Left lung (tissue), 14 donors: Measurements from ENCODE around the gene UTF1. TPM values are rescaled to one million over a fixed set of nuclear protein-coding genes. Genes with fewer than 3 reads are reported as not detected.
A peak's percentile ranks its signal among the peaks of the same experiment; 100 is the strongest.

Experiments
- ATAC-seq: fragments of 200-7000 bp; cut with Tn5 transposase; one replicate; pipeline ENCODE4 v1.9.1; 2020; ENCODE audit warnings: moderate library complexity
- DNase-seq, 4 donors: peaks; one replicate each; pipeline ENCODE4 v3.0.0-alpha.2; 2013 to 2020
- H3K27ac ChIP-seq, 2 donors: fragments of 200-600 bp; sonication (generic) in 1 of 2; one replicate each; pipeline versions ENCODE4 v1.5.0 to v1.8.0; 2020 to 2021
- H3K27me3 ChIP-seq, 2 donors: fragments of 200-600 bp; sonication (generic) in 1 of 2; one replicate each; pipeline versions ENCODE4 v1.5.0 to v1.8.0; 2020 to 2021
- H3K36me3 ChIP-seq, 2 donors: fragments of 200-600 bp; sonication (generic) in 1 of 2; one replicate each; pipeline versions ENCODE4 v1.5.0 to v1.8.0; 2020 to 2021
- H3K4me1 ChIP-seq, 2 donors: fragments of 200-600 bp; one replicate each; pipeline ENCODE4 v1.8.0; 2021
- H3K4me3 ChIP-seq, 2 donors: fragments of 200-600 bp; sonication (generic) in 1 of 2; one replicate each; pipeline versions ENCODE4 v1.5.0 to v1.8.0; 2020 to 2021; ENCODE audit warnings: mild to moderate bottlenecking in 1 of 2
- H3K9me3 ChIP-seq, 2 donors: fragments of 200-600 bp; sonication (generic) in 1 of 2; one replicate each; pipeline versions ENCODE4 v1.5.0 to v1.8.0; 2020 to 2021
- intact Hi-C, 2 donors: fragments of 100-400 bp; cut with DNase I; formaldehyde crosslinking; loops; one replicate each; pipeline versions ENCODE4 v1.11.2 to v1.14.2; 2022
- long read RNA-seq, 12 donors: library from polyadenylated mRNA in 2 of 12; unstranded in 2 of 12; transcript quantifications; one replicate each; pipeline ENCODE4 v2.0.0 and lab custom pipeline, GENCODE V29; 2019 to 2026
- polyA plus RNA-seq, 6 donors: library from polyadenylated mRNA; unstranded; fragments of 120-200 nt; gene quantifications; one replicate each; pipeline ENCODE4 v1.2.1, GENCODE V29; 2013; ENCODE audit not compliant: insufficient read length in 6 of 6
- total RNA-seq, 2 donors: library from RNA; stranded (reverse); fragmentation: NEBNext Ultra II Directional; extraction: Animal tissue kit (Norgen Biotek cat#: 25700); gene quantifications; one replicate each; pipeline ENCODE4 v1.2.1, GENCODE V29; 2021
- TF ChIP-seq, protein P1 (sequence below), 2 donors: fragments of 200-600 bp; sonication (generic) in 1 of 2; IDR thresholded peaks; one replicate each; pipeline versions ENCODE4 v1.5.0 to v1.8.0; 2021; ENCODE audit warnings: antibody characterized with exemption in 2 of 2
- donor health status: DM: no; HTN: yes; CAD: no.
- donor health status: DM: no; HTN: no; CAD: no.

The UTF1 gene, protein sequence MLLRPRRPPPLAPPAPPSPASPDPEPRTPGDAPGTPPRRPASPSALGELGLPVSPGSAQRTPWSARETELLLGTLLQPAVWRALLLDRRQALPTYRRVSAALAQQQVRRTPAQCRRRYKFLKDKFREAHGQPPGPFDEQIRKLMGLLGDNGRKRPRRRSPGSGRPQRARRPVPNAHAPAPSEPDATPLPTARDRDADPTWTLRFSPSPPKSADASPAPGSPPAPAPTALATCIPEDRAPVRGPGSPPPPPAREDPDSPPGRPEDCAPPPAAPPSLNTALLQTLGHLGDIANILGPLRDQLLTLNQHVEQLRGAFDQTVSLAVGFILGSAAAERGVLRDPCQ
- not detected for total RNA-seq
- not detected for polyA plus RNA-seq
- long read RNA-seq, donor 1 = 0 reads
- long read RNA-seq, donor 2 = 0 reads
- long read RNA-seq, donor 3 = 0 reads
- long read RNA-seq, donor 4 = 0 reads
- long read RNA-seq, donor 5 = 0 reads
- long read RNA-seq, donor 6 = 0 reads
- long read RNA-seq, donor 7 = 0 reads
- long read RNA-seq, donor 8 = 0 reads
- long read RNA-seq, donor 9 = 0 reads
- long read RNA-seq, donor 10 = 0 reads
- long read RNA-seq, donor 11 = 0 reads
- long read RNA-seq, donor 12 = 0 reads

DNA sequence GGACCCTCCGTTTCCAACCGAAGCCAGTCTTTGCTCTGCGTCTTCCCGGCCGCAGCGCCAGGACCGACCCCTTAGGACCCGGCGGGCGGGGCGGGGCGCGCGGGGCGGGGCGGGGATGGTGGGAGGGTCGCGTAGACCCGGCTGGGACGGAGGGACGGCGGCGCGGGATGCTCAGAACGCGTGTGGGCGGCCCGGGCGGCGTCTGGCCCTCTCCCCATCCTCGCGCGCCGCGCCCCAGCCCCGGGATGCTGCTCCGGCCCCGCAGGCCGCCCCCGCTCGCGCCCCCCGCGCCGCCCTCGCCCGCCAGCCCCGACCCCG is at the start of gene UTF1:
TSS of gene UTF1 (plus strand) at position 174 of the 318 bp plus-strand sequence. CDS start at position 246, 72 bp downstream.
- Histone ChIP-seq H3K9me3 (no peaks in the 10 kb centered on the region), H3K36me3 (no peaks in the 10 kb centered on the region), H3K27ac (no peak within 1 kb of the TSS), H3K4me1 (peaks cover 0 to 16% of the 10 kb centered on the region in 2 donors), H3K4me3 (peak within 1 kb of the TSS in 1 of 2 donors; percentile 11), H3K27me3 (peaks cover 51 to 100% of the 10 kb centered on the region in 2 donors)
- intact Hi-C loops = no loop called here
- DNase-seq = no peak
- TF ChIP-seq, protein P1, sequence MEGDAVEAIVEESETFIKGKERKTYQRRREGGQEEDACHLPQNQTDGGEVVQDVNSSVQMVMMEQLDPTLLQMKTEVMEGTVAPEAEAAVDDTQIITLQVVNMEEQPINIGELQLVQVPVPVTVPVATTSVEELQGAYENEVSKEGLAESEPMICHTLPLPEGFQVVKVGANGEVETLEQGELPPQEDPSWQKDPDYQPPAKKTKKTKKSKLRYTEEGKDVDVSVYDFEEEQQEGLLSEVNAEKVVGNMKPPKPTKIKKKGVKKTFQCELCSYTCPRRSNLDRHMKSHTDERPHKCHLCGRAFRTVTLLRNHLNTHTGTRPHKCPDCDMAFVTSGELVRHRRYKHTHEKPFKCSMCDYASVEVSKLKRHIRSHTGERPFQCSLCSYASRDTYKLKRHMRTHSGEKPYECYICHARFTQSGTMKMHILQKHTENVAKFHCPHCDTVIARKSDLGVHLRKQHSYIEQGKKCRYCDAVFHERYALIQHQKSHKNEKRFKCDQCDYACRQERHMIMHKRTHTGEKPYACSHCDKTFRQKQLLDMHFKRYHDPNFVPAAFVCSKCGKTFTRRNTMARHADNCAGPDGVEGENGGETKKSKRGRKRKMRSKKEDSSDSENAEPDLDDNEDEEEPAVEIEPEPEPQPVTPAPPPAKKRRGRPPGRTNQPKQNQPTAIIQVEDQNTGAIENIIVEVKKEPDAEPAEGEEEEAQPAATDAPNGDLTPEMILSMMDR (IDR thresholded peaks at IDR 0.05) = no peak
- no peak for ATAC-seq

DNA sequence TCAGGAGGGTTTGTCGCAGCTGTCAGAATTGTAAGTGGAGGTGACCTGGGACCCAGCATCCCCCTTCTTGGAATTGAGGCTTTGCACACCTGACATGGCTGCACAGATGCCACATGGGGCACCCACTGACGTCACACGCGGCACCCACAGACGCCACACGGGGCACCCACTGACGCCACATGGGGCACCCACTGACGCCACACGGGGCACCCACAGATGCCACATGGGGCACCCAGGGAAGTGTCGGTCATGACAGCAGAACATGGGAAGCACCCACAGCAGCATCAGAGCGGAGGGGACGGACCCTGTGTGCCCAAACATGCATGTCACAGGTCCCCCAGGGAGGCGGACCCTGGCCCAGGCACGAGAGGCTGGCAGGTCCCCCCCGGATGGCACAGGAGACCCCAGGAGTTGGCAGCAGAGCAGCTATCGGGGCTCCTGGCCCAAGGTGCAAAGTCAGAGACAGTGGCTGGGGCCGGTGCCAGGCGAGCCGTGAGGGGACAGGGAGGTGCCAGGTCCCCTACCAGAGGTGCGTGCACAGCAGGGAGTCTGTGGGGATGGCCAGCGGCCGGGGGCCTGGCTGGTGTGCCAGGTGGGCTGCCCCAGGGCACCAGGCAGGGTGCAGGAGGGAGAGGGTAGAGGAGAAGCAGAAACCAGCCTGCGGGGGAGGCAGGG is 48.9 kb upstream of the UTF1 start:
- H3K4me3 ChIP-seq = no peak overlapping the region
- no peaks in the 10 kb centered on the region for H3K9me3 ChIP-seq
- ATAC-seq = no peak
- no peak overlapping the region for H3K27ac ChIP-seq
- H3K4me1 ChIP-seq = no peaks in the 10 kb centered on the region
- intact Hi-C loops = no loop called here
- TF ChIP-seq, protein P1 (IDR thresholded peaks at IDR 0.05) = no peak
- DNase-seq = peak in 1 of 4 donors; percentile 71
- peaks cover 0 to 18% of the 10 kb centered on the region in 2 donors for H3K27me3 ChIP-seq
- no peaks in the 10 kb centered on the region for H3K36me3 ChIP-seq

DNA sequence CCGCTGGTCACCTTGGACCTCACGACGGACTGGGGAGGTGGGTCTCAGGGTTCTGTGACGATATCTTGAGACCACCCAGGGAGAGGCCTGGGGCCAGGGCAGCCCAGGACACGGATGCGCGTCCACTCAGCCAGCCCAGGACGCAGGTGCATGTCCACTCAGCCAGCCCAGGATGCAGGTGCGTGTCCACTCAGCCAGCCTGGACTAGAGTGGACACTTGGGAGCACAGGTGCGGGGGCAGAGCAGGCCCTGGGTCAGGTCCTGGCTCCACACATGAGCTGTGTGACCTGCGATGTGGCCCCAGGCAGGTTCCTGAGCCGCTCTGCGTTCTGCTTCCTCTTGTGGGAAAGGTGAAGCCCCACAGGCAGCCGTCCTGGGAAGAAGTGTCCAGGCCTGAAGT is 47.8 kb upstream of the UTF1 start:
- Histone ChIP-seq H3K27me3 (peaks cover 0 to 28% of the 10 kb centered on the region in 2 donors), H3K4me3 (no peak overlapping the region), H3K36me3 (no peaks in the 10 kb centered on the region), H3K9me3 (no peaks in the 10 kb centered on the region), H3K27ac (no peak overlapping the region), H3K4me1 (no peaks in the 10 kb centered on the region)
- intact Hi-C loops = no loop called here
- peak in 1 of 4 donors; percentile 57 for DNase-seq
- no peak for ATAC-seq
- TF ChIP-seq, protein P1 (IDR thresholded peaks at IDR 0.05) = no peak

DNA sequence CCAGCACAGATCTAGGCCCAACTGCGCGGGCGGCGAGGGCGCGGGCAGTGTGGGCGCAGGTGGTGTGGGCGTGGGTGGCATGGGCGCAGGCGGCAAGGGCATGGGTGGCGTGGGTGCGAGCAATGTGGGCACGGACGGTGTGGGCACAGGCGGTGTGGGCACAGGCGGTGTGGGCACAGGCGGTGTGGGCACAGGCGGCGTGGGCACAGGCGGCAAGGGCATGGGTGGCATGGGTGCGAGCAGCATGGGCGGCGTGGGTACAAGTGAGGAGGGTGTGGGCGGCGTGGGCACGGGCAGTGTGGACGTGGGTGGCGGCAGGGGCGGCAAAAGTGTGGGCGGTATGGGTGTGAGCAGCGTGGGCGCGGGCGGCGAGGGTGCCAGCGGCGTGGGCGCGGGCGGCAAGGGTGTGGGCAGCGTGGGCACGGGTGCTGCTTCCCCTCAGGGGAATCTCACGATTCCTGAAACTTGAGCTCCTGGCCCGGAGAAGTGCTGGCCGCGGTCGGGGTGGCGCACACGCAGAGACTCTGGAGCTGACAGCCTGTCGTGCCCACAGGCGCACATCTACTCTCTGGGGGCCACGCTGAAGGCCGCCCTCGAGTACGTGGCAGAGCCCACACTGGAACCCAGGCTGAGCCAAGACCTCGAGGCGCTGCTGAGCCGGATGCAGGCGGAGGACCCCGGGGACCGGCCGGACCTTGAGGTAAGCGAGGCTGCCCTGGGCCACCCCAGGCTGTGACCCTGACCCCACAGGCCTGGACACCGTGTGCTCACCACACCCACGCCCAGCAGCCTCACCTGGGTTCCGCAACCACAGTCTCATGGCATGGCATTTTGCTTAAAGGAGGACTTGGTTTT is 47.0 kb upstream of the UTF1 start:
- H3K36me3 ChIP-seq = no peaks in the 10 kb centered on the region
- H3K4me3 ChIP-seq = no peak overlapping the region
- H3K9me3 ChIP-seq = no peaks in the 10 kb centered on the region
- DNase-seq (peak in 1 of 4 donors; percentile 77), ATAC-seq (no peak)
- TF ChIP-seq, protein P1 (IDR thresholded peaks at IDR 0.05) = no peak
- no peak overlapping the region for H3K27ac ChIP-seq
- intact Hi-C loops = no loop called here
- H3K4me1 ChIP-seq = no peaks in the 10 kb centered on the region
- peaks cover 0 to 31% of the 10 kb centered on the region in 2 donors for H3K27me3 ChIP-seq
